Thyroid gland (tissue), 4 donors: Measurements from ENCODE around the gene MIGA1.

Experiments
- CTCF ChIP-seq, 6 experiments: fragments of 200-600 bp in 3 of 6; fragments of 450-650 bp in 3 of 6; sonication (generic) in 3 of 6; IDR thresholded peaks; one replicate each; pipeline ENCODE4 v1.5.1; 2016 to 2019; ENCODE audit warnings: antibody characterized with exemption in 6 of 6, mild to moderate bottlenecking in 2 of 6, inconsistent platforms in 1 of 6, moderate library complexity in 1 of 6
- POLR2A ChIP-seq, 2 donors: fragments of 450-650 bp; IDR thresholded peaks; one replicate each; pipeline ENCODE4 v1.6.1; 2017; ENCODE audit warnings: antibody characterized with exemption in 2 of 2, mild to moderate bottlenecking in 2 of 2, moderate library complexity in 1 of 2

- TF ChIP-seq POLR2A (IDR thresholded peaks at IDR 0.05) (no peak), CTCF (IDR thresholded peaks at IDR 0.05) (no peak)
Measured at GRCh38 chr1:77732090-77732489, 47.4 kb upstream of the MIGA1 start.
